ENCODE results near the gene SWT1. TPM values are rescaled to one million over a fixed set of nuclear protein-coding genes. Genes with fewer than 3 reads are reported as not detected.

Gene SWT1
- total and polyA plus RNA-seq, 2 of the 13 experiments (the other 11 are each of a cell fraction or from before 2014, with no cell fraction given): 1.7 to 2.5 TPM

DNA sequence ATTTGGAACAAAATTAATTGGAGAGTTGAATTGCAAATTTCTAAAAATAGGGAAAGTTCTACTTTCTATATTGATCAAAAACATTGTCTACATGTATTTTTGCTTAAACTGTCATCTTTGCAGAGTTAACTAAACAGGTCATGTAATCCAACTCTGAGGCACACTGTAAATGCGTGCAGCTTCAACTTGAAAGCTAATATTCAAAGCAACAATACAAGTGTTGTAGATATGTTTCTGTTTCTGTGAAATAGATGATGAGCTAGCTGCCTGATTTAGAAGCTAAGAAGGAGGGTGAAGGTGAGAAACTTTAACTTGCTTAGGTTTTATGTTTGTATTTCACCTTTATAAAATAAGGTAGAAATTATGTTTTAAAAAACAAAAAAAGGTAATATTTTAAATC lies 82.9 kb downstream of the SWT1 start:
- WGBS (ENCODE audit: low lambda C conversion rate): 78% methylated on average over 1 of the region's 1 CpG
- no peaks in the 10 kb centered on the region for H4K20me1 ChIP-seq (ENCODE audit: insufficient read depth, low read length)
- intact Hi-C loops (cut with micrococcal nuclease; ENCODE audit: unreplicated experiment): no loop called here
- no peak overlapping the region for H3K4me2 ChIP-seq (ENCODE audit: low read depth, low read length)
- no TSS peak for BruUV-seq (replicated peaks)
- H3K79me2 ChIP-seq (ENCODE audit: insufficient read depth, low read length): no peaks in the 10 kb centered on the region
- no peak overlapping the region for H3K27ac ChIP-seq (ENCODE audit: extremely low read length, insufficient read depth, low read length)
- no peak overlapping the region for H3K9ac ChIP-seq (ENCODE audit: insufficient read depth, low read depth, low read length)
- H3K4me3 ChIP-seq (replicated peaks in 1 of 3; ENCODE audit: insufficient read depth in 1 of 3, low read depth in 2 of 3, low read length in 3 of 3): no peak overlapping the region
- H2AFZ ChIP-seq (ENCODE audit: low read length): no peak overlapping the region
- CTCF ChIA-PET (ENCODE audit: low intra/inter-chr PET ratio, low total read pairs): no interaction called here
- H3K27me3 ChIP-seq (ENCODE audit: control insufficient read depth in 1 of 2, insufficient read depth in 2 of 2, low read length in 2 of 2): no peaks in the 10 kb centered on the region
- H3K9me3 ChIP-seq (ENCODE audit: low read length): no peaks in the 10 kb centered on the region
- POLR2A ChIA-PET: no interaction called here
- DNase-seq (ENCODE audit: low spot score) (no peak), FAIRE-seq (no peak), ATAC-seq (no peak)
- no peaks in the 10 kb centered on the region for H3K36me3 ChIP-seq (replicated peaks in 1 of 2; ENCODE audit: control insufficient read depth in 1 of 2, insufficient read depth in 2 of 2, low read length in 2 of 2)
- peaks cover 10% of the 10 kb centered on the region for H3K4me1 ChIP-seq (ENCODE audit: insufficient read depth, low read length)
- TF ChIP-seq ZNF17 (CRISPR knock-in tag; IDR thresholded peaks at IDR 0.05) (no peak), PHF20 (CRISPR knock-in tag; IDR thresholded peaks at IDR 0.05) (no peak), ZNF879 (CRISPR knock-in tag; IDR thresholded peaks at IDR 0.05) (no peak), ZNF614 (CRISPR knock-in tag; IDR thresholded peaks at IDR 0.05; ENCODE audit: borderline replicate concordance) (no peak), CSRNP2 (CRISPR knock-in tag; conservative IDR thresholded peaks at IDR 0.05; ENCODE audit: low read depth) (no peak), ZNF644 (CRISPR knock-in tag; IDR thresholded peaks at IDR 0.05; ENCODE audit: low read depth) (no peak), NFE2L2 (IDR thresholded peaks at IDR 0.05; ENCODE audit: low read length) (no peak), CC2D1A (CRISPR knock-in tag; IDR thresholded peaks at IDR 0.05) (no peak), MEIS1 (CRISPR knock-in tag; IDR thresholded peaks at IDR 0.05; ENCODE audit: borderline replicate concordance) (no peak), DNMT1 (CRISPR knock-in tag; IDR thresholded peaks at IDR 0.05) (no peak), HOXD1 (CRISPR knock-in tag; IDR thresholded peaks at IDR 0.05) (no peak), ZUFSP (CRISPR knock-in tag; IDR thresholded peaks at IDR 0.05; ENCODE audit: borderline replicate concordance) (no peak), IRX3 (CRISPR knock-in tag; IDR thresholded peaks at IDR 0.05; ENCODE audit: borderline replicate concordance, low read depth) (no peak), ZNF510 (CRISPR knock-in tag; IDR thresholded peaks at IDR 0.05; ENCODE audit: low read depth) (no peak), HOXA3 (CRISPR knock-in tag; IDR thresholded peaks at IDR 0.05) (no peak)
- TF ChIP-seq, protein P1, sequence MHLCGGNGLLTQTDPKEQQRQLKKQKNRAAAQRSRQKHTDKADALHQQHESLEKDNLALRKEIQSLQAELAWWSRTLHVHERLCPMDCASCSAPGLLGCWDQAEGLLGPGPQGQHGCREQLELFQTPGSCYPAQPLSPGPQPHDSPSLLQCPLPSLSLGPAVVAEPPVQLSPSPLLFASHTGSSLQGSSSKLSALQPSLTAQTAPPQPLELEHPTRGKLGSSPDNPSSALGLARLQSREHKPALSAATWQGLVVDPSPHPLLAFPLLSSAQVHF (CRISPR knock-in tag; IDR thresholded peaks at IDR 0.05): no peak
- in situ Hi-C loops (cut with HindIII; ENCODE audit: extremely low pct_ligation_motif_present, low pct_unique_long_range_greater_than_20kb): no loop called here

All from HepG2 (cell line).